Stimulated activated naive CD4-positive, alpha-beta T cell treated with Interleukin-2 at 50 U/mL for 16 hours (primary cell): ENCODE data around the gene NCKAP5.
"Not testable (repeated sequence)": the region's sequence is repeated elsewhere in the genome, so short reads cannot be mapped to it uniquely, and the experiment has no call there.

Experiments
- DNase-seq: peaks from one replicate; lab custom pipeline; 2025; lab: John Stamatoyannopoulos, UW

Gene NCKAP5

DNA sequence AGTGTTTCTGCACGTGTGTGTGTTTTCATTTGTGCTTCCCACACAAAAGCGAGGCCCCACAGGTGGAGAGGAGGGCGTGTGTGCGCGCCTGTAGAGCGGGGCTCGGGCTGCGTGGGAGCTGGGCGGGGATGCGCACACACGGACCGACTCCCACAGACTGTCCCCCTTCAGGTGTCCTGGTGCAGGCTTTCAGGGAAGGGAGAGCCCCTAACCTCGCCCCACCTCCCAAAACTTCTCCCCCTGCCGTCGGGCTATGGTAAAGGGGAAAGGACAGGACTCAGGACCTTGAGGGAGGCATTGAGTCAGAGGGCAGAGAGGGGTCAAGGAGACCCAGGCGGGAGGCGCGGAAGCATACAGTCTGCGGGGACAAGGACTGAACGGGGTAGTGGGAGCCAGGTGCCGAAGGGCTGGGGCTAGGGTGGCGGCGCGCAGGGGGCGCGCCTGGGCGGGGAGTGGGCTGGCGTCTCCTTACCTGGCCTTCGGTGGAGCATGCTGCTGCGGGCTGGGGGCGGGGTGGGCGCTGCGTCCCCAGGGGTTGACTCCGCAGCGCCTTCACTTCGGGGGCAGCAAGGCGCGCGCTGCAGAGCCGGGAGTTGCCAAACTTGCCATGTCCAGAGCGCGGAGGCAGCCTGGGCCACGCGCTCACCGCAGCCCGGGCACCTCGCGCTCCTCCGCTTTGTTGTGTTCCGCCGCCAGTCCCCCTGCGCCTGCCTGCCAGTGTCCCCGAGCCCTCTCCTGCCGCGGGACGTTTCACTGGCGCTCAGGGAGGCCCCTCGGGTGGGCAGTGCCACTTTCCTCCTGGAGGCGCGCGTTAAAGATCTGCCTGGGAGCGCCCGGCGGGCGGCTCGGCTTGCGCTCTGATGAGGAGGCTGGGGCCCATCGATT is 302.0 kb downstream of the NCKAP5 start:
- no peak for DNase-seq

DNA sequence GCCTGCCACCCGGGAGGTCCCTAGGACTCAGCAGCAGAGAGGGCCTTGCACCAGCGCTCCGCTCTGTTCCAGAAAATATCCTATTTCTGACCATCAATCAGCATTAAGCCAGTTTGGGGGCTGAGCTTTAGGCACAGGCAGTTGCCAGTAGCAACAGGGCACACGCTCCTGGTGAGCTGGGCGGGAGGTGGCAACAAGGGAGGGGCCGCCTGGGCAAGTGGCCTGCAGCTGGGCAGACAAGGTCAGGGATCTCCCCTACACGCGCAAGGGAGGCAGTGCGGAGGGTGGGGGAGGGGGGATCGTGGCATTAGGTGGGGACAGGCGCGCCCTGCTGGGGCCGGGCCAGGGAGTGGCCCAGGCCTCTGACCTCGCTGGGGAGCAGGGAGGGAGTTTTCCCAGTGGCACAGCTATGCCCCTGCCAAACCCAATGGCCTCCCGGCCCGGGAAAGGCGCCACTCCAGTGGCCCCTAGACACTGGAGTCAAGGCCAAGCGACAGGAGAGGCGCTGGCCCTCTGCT is 302.8 kb downstream of the NCKAP5 start:
- DNase-seq, result no peak

DNA sequence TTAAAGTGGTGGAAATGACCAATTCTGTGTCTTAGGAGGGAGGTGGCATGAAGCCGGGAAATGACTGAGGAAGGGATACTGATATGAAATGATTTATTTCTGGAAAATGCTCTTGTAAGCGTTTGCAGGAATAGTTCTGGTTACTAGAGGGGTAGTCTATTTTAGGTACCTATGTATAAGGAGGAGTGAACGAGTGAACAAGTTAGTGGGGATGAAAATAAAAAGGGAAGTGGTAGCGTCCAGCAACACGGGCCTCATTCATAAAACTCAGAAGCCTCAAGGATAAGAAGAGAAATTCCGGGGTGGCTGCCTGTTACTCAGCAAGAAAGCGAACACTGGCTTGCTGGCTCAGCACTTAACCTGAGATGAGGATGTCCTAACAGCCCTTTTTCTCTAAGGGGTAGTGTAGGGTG is 303.3 kb downstream of the NCKAP5 start:
- DNase-seq, result no peak

DNA sequence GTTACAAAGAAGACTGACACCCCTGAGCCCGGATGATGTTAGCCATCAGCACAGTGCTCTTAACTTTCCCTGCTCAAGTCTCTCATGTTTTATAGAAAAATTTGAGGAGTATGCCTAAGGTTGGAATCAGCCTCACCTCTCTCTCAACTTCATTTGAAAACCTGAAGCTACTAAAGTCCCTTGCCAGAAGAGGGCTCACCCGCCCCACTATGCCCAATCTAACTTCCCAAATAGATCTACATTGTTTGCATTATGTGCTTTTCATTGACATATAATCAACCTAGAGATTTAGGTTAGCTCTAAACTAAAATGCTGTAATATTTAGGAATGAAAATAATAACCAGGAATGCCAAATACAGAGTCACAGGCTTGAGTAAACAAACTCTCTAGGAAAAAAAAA is 305.4 kb downstream of the NCKAP5 start:
- no peak for DNase-seq

DNA sequence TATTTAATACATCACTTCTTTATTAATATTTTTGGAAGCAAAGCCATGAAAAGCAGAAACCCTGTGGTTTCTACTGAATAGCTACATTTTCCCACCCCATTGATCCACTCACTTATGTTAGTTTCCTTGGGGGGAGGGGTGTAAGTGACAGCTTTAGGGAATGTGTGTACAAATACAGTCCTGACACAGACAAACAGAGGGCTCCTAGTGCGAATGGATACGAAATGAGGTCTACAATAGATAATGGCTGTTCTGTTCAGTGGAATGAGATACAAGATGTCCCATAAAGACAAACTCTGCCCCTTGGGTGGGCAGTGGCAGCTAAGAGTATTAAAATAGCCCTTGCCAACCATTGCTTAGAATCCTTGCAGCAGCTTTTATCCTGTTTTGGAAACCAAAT is 312.9 kb downstream of the NCKAP5 start:
- DNase-seq, result no peak

DNA sequence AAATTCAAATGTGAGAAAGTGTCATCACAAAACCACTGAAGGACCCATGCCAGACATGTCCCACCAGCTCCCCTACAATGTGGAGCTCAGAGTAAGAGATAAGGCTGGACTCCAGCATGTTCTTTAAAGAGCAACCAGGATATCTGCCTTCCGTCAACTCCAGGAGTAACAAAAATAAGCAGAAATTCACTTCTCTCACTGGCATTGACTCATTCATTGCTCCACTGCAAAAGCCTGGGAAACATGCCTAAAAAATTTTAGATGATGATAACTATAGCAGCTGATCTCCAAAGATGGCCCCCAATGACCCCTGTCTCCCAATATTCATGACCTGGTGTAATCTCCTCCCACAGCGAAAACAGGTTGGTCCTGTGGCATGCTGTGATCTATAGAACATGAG is 314.5 kb downstream of the NCKAP5 start:
- DNase-seq, result no peak

DNA sequence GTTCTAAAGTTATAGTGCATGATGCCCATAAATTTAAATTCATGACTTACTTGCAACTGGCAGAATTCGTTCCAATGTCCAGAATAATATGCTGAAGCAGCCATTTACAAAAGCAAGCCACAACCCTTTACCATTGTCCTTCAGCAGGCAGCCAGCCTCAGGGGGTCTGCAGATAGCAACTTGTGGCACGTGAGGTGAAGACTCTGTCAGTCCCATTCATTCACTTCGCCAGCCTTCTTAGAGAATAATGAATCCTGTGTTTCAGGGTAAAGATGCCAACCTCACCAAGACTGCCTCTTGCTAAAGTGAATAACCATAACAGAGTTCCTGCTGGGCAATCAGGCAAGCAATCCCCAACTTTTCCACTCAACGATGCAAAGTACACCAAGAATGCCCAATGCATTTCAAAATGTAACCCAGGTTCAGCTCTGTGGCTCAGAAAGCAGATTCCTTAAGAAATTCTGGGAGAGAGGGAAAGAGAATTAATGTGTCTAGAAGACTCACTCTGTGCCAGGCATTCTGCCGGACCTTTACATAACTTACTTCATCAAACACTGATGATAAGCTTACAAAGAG is 315.4 kb downstream of the NCKAP5 start:
- no peak for DNase-seq

DNA sequence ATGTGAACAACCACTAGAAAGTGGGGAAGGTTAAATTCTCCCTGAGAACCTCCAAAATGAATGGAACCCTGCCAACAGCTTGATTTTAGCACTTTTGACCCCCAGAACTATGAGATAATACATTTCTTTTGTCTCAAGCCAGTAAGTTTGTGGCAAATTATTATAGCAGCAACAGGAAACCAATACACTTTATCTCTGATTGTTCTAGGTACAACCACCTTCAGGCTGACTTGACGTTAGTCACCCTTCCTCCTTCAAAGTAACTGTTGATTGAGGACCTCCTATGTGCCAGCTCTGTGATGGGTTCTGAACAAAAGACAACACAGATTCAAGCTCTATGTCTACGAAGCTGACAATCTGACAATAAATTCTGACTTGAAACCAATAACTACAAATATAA is 318.9 kb downstream of the NCKAP5 start:
- DNase-seq, result no peak

DNA sequence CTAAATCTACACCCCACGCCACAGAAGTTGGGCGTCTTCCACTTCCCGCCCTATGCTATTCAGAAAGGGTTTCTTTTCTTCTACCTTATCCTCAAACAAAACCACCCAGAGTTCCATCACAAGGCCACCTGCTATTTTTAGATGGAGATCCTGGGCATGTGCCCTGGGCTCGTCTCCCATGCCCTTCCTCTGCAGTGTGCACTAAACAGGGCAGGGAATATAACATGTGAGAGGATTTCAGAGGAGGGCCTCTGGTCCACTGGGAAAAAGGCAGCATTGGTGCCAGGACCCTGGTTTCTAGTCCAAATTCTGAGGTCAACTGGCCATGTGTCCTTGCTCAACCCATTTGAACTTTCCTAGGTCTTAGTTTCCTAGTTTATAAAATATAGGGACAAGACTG is 320.0 kb downstream of the NCKAP5 start:
- DNase-seq, result no peak

DNA sequence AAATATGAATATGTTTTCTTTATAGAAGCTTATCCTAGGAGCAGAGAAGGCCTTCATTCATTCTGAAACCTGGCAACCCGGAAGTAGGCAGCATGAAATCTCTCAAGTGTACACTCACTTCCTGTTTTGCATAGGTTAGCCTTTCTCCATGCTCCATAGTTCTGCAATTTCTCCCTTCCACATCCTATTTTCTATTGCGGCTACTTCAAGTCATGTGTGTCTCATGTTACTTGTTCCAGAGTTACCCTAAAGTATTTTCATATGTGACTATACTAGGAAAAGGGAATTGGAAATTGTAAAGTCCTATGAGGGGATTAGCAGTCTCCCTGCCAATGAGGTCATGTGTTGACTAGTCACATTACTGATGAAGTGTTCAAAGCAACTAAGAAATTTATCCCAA is 320.6 kb downstream of the NCKAP5 start:
- no peak for DNase-seq

DNA sequence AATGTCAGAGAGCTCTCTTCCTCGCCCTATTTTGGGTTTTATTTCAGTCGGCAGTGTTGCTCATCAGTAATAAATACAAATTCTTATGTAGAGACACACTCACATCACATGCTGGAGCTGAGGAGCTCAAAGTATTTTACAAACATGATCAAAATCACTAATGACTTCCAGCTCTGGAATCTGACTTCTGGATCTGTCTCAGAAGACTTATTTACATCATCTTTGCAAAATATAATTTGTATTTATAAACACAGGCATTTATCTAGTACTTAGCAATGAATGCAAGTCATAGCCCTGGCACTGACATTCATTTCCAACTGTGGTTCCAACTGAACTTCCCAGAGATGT is 327.1 kb downstream of the NCKAP5 start:
- DNase-seq, result no peak

DNA sequence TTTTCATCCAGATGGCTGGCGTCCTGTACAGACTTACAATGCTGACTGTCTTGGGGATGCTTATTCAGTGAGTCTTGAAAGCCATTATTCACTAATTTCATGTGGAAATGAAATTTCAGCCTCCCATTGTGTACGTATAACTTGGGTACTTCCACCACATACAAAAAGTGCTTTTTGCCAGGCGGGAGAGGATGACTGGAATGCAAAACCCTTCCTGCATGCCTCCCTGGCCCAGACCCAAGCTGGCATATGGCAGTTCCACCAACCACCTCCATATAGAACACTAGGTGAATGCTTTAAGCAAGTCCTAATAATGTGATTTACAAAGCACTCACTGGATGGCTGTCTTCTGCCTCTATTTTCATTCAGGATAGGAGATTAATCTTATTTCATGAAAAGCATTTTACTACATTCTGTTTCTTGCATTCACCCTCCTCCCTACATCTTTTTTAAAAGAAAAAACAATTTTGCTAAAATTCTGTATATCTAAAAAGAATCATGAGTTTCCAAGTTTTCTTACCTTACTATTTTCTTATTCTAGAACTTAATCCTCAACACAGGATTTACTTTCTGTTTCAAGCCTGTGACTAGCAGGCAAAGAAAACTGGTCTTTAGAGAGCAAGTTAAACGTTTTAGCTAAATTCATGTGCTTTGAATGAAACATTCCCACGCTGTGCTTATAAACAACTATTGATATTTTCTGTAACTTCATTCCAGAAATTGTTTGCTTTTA is 327.6 kb downstream of the NCKAP5 start:
- no peak for DNase-seq

DNA sequence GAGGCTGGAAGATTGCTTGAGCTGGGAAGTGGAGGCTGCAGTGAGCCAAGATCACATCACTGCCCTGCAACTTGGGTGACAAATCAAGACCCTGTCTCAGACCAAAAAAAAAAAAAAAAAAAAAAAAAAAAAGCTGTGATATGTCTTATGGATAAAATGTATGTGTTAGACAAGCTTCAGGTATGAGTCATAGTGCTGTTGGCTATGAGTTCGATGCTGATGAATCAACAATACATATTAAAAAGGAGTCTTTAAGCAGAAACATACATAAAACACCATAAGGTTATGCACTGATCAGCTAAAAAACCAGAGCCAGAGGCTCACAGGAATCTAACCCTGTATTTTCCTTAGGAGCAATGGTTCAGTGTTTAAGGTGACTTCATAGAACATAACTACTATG is 332.3 kb downstream of the NCKAP5 start:
- no peak for DNase-seq

DNA sequence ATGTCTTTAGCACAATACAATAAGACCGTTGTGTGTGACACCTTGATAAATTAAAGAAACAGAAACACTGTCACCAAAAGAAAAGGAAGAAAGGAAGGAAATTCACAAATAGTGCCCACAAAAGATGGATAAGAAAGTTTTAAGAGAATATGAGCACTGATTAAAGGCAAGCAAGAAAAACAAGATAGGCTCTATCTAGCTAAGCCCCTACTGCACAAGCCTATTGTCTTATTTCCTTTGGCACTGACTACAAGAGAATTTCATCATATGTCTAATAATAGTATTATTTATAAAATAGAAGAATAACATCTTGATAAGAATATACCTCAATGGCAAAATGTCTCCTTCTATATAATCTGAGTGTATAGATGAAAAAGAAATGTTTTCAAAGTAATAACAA is 335.7 kb downstream of the NCKAP5 start:
- DNase-seq, result no peak

DNA sequence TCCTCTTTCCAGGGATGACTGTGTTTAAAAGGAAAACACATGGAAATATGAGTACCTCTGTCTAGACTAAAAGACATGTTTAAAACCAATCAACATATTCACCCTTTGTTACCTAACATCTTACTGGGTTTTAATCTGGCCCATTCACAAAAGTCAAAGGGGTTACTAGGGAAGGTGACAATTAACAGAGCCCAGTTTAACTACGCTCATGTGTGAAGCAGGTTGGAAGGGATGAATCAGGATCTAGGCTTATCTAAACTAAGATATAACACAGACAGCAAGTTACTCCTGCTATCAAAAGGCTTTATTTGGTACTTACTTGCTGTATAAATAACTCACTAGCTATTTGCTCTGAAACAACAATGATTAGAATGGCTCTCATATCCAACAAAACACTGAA is 337.0 kb downstream of the NCKAP5 start:
- DNase-seq, result no peak

DNA sequence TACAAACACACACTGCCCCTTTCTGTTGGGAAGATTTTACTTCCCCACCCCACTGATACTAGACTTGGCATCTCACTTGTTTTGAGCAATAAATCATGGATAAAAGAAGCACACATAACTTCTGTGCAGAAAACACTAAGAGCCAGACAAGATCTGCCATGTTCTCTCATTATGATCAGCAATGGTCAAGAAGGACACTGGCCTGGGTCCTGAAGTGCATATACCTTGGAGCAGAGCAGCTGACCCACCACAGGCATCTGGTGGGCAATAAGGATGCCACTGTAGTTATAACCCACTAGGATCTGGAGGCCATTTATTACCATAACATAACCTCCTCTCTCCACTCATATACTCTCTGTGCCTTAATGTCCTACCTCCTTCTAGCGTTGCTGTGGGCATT is 338.3 kb downstream of the NCKAP5 start:
- no peak for DNase-seq

DNA sequence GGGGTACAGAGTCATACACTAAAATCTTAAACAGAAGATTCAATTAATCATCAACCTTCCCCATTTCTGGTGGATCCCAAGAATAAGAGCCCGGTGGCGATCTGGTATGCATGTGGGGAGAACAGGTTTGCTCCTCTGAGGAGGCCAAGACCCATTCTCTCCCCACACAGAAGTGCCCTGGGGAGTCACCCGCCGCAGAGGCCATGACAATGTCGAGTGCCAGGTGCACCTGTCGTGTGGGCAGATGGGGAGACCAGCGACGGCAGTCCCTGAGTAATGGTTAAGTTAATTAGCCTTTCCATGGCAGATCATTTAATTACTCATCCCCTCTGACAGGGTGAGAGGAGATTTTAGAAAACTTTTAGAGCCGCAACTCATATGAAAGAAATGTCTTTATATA is 345.0 kb downstream of the NCKAP5 start:
- no peak for DNase-seq

DNA sequence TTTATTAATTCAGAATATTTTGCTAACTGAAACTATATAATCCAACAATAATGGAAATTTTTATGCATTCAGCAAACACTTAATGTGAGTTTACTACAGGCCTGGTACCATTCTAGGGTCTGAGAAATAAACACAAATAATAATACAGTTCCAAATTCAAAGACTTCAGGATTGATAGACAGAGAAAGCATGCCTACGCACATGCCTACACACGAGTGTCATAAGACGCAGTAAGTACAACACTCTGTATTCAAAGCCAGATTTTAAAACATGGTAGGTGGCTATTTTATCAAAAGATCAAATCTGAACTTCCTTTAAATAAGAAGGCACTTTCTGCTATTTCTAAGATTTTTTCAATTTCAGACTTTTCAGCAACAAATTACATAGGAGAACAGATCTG is 346.9 kb downstream of the NCKAP5 start:
- DNase-seq, result no peak

DNA sequence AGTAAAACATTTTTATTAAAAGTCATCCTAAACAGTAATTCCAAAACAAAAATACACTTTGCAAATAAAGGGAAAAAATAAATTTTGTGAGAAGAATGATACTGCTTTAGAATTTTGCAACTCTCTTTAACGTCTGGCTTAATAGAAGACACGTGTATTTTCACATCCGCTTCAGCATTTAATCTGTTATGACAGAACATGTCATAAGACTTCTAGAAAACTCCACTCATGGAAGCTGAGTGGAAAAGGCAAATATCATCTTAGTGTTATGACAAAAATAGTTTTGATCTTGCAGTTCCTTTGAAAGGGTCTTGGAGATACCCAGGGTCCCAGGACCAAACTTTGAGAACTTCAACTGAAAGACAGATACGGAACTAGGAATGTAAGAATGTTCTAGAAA is 350.1 kb downstream of the NCKAP5 start:
- no peak for DNase-seq

DNA sequence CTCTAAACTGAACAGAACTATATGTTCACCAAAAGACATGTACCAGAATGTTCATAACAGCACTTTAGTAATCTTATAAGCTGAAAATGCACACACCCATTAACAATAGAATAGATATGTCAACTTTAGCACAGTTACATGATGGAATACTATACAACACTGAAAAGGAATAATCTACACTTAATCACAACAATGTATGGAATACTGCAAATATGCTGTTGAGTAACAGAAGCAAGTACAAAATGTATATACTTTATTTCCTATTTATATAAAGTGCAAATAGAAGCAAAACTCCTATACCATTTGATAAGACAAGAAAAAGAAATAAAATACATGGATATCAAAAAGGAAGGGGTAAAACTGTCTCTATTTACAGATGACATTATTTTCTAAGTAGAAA is 352.8 kb downstream of the NCKAP5 start:
- no peak for DNase-seq

DNA sequence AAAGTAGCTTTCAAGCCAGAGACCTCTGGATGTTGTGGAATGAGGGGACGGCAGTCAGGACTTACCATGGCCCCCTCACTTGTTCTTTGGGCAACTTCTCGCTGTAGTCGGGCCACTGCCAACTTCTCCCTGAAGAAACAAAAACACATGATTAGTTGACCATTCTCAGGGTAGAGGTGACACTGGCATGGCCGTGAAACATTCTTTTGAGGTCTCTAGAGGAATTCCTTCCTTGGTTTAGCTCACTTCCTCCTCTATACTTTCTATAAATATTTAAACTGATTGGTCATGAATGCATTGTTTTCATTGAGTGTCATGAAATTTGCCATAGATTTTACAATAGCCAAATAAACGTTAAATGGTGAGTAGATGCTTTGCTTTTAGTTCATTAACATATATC is 354.6 kb downstream of the NCKAP5 start:
- no peak for DNase-seq

DNA sequence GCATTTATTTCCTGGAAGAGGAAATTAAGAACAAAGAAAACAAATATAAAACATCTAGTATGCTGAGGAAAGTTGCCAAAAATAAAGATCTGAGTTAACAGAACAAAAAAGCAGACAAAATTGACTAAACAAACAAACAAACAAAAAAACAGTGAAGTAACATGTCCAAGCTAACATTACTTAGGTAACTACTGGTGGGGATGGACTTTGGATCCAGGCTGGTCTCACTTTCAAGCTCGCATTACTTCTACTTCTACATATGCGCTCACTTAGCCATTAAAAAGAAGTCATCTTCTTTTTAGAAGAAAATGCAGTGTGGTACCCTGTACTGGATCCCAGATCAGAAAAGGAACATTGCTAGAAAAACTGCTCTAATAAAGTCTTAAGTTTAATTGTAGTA is 358.9 kb downstream of the NCKAP5 start:
- DNase-seq, result no peak

DNA sequence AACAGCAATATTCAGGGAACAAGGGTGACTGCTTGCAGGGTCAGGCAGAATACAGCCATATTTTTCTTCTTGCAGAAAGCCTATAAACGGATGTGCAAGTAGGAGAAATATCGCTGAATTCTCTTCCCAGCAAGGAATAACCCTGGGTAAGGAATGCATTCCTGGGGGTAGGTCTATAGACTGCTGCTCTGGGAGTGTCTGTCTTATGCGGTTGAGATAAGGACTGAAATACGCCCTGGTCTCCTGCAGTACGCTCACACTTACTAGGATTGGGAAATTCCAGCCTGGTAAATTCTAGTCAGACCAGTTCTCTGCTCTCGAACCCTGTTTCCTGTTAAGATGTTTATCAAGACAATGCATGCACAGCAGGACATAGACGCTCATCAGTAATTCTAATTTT is 361.6 kb downstream of the NCKAP5 start:
- DNase-seq, result not testable (repeated sequence)
